Sigmoid colon (tissue), 4 donors: Measurements from ENCODE around the gene ATIC.

Experiments used
- POLR2AphosphoS5 ChIP-seq, 4 donors: sonication (generic); formaldehyde crosslinking; IDR thresholded peaks; one replicate each; pipeline ENCODE4 v1.6.1; 2017; ENCODE audit warnings: antibody characterized with exemption in 4 of 4
- TF ChIP-seq, protein P1 (sequence below), 4 experiments: fragments of 450-650 bp in 3 of 4; fragments of 200-600 bp in 1 of 4; IDR thresholded peaks; one replicate each; pipeline ENCODE4 v1.5.1; 2016 to 2019; ENCODE audit warnings: antibody characterized with exemption in 4 of 4, mild to moderate bottlenecking in 3 of 4, moderate library complexity in 2 of 4

DNA sequence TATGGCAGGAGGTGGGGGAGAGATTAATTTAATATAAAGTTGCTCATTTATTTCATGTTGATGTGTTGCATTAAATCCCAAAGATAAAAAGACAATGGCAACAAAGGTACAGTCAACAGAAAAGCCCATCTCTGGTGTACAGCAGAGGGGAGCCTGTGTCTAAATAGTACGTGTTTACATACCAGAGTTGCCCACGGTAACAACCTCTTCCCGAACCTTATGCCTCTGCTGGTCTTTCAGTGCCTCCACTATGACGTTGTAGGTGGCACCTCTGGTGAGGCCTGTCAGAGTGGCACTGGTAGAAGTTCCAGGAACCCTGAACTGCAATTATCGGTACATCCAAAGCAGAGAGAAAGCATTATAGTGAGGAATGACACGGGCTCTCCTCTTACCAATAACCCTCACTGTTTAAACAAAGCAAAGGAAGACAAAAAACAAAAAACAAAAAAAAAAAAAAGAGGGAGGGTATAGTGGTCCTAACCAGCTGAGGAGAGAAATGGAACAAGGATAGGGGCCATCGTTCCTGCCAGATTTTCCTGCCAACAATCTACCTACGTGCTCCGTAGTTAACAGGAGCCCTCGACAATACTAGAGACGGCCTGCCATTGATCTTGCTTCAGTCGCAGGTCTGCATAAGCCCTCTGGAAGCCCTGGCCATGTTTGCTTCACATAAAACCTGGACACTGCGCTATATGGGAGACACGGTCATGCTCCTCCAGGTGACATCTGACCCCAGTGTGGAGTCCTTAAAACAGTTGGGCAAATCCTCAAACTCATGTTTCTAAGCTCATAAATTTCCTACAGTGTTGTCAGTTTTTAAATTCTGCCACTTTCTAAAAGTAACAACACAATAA is 58.5 kb downstream of the ATIC start:
- TF ChIP-seq, protein P1, sequence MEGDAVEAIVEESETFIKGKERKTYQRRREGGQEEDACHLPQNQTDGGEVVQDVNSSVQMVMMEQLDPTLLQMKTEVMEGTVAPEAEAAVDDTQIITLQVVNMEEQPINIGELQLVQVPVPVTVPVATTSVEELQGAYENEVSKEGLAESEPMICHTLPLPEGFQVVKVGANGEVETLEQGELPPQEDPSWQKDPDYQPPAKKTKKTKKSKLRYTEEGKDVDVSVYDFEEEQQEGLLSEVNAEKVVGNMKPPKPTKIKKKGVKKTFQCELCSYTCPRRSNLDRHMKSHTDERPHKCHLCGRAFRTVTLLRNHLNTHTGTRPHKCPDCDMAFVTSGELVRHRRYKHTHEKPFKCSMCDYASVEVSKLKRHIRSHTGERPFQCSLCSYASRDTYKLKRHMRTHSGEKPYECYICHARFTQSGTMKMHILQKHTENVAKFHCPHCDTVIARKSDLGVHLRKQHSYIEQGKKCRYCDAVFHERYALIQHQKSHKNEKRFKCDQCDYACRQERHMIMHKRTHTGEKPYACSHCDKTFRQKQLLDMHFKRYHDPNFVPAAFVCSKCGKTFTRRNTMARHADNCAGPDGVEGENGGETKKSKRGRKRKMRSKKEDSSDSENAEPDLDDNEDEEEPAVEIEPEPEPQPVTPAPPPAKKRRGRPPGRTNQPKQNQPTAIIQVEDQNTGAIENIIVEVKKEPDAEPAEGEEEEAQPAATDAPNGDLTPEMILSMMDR (IDR thresholded peaks at IDR 0.05), result no peak
- peak in 1 of 4 donors; percentile 7 for TF ChIP-seq POLR2AphosphoS5 (IDR thresholded peaks at IDR 0.05)
